GM06990 (cell line): ENCODE data around the gene ARHGAP9.

ENCODE experiments used
- DNase-seq: peaks from one replicate; pipeline ENCODE4 v3.0.0-alpha.2; 2011; ENCODE audit not compliant: insufficient read length; ENCODE audit errors: extremely low read depth
- H3K27me3 ChIP-seq: replicated peaks from 2 replicates; pipeline ENCODE4 v1.6.0; 2011; ENCODE audit warnings: low read length; ENCODE audit not compliant: control insufficient read depth, insufficient read depth
- H3K36me3 ChIP-seq: 2 replicates; pipeline ENCODE4 v1.5.1; 2011; ENCODE audit warnings: low read length; ENCODE audit not compliant: control insufficient read depth, insufficient read depth
- H3K4me3 ChIP-seq: replicated peaks from 2 replicates; pipeline ENCODE4 v1.5.1; 2011; ENCODE audit warnings: low read depth, mild to moderate bottlenecking, control low read depth, low read length
- CTCF ChIP-seq: IDR thresholded peaks from 2 replicates; pipeline ENCODE4 v1.5.1; 2011; ENCODE audit warnings: low read length, control low read depth, mild to moderate bottlenecking, inconsistent platforms; ENCODE audit not compliant: insufficient read depth, poor library complexity, severe bottlenecking

The ARHGAP9 gene

DNA sequence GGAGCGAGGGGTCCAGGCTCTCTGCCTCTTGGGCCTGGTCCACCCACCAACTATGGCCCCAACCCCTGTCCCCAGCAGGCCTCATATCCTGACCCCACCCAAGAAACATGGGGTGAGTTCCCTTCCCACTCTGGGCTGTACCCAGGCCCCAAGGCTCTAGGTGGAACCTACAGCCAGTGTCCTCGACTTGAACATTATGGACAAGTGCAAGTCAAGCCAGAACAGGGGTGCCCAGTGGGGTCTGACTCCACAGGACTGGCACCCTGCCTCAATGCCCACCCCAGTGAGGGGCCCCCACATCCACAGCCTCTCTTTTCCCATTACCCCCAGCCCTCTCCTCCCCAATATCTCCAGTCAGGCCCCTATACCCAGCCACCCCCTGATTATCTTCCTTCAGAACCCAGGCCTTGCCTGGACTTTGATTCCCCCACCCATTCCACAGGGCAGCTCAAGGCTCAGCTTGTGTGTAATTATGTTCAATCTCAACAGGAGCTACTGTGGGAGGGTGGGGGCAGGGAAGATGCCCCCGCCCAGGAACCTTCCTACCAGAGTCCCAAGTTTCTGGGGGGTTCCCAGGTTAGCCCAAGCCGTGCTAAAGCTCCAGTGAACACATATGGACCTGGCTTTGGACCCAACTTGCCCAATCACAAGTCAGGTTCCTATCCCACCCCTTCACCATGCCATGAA, 8.6 kb downstream of the ARHGAP9 start:
- no peak for DNase-seq
- no peak for TF ChIP-seq CTCF
- Histone ChIP-seq H3K27me3 (no peaks in the 10 kb centered on the region), H3K4me3 (no peak overlapping the region), H3K36me3 (peaks cover 27% of the 10 kb centered on the region)

GRCh38 chr12:57470286-57470969, 9.2 kb downstream of the ARHGAP9 start:
- H3K27me3 ChIP-seq = no peaks in the 10 kb centered on the region
- H3K36me3 ChIP-seq = peaks cover 27% of the 10 kb centered on the region
- no peak overlapping the region for H3K4me3 ChIP-seq
- no peak for TF ChIP-seq CTCF
- no peak for DNase-seq

DNA sequence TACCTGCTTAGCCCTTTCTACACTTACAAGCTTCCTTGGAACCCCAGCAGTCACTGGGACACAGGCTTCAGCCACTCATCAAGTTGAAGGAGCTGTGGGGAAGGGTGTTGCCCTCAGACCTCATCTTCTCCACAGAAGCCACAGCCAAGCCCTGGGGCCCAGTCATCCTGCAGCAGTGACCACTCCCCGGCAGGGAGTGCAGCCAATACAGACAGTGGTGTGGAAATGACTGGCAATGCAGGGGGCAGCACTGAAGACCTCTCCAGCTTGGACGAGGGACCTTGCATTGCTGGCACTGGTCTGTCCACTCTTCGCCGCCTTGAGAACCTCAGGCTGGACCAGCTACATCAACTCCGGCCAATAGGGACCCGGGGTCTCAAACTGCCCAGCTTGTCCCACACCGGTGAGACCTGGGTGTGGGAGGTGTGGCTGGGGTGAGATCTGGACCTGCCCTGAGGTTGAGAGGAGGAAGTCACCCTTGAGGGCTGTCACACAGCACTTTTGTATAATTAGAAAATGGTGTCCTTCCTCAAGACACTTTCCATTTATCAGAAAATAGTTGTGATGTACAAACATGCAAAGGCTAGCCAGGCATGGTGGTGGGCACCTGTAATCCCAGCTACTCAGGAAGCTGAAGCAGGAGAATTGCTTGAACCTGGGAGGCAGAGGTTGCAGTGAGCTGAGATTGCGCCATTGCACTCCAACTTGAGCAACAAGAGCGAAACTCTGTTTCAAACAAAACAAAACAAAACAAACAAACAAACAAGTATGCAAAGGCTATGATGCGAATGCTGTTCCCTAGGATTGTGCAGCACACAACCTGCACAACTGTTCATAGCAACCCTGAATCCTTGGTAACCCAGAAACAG, 10.1 kb downstream of the ARHGAP9 start:
- H3K27me3 ChIP-seq = no peaks in the 10 kb centered on the region
- H3K36me3 ChIP-seq = peaks cover 19% of the 10 kb centered on the region
- H3K4me3 ChIP-seq = no peak overlapping the region
- no peak for DNase-seq
- TF ChIP-seq CTCF = no peak

GRCh38 chr12:57467915-57468314, 11.8 kb downstream of the ARHGAP9 start:
- no peak overlapping the region for H3K4me3 ChIP-seq
- no peaks in the 10 kb centered on the region for H3K27me3 ChIP-seq
- TF ChIP-seq CTCF = no peak
- H3K36me3 ChIP-seq = peaks cover 16% of the 10 kb centered on the region
- DNase-seq = no peak

- no peak for DNase-seq
- Histone ChIP-seq H3K4me3 (no peak overlapping the region), H3K36me3 (peaks cover 12% of the 10 kb centered on the region), H3K27me3 (no peaks in the 10 kb centered on the region)
- TF ChIP-seq CTCF = no peak
Observed at GRCh38 chr12:57467212-57467874, 12.3 kb downstream of the ARHGAP9 start.
